Parathyroid adenoma (tissue), 2 donors: ENCODE results near the gene NGLY1.

Experiments used
- H2AFZ ChIP-seq: fragments of 300-600 bp; sonication (generic); one replicate; pipeline ENCODE4 v1.7.0; 2017; ENCODE audit warnings: antibody characterized with exemption, mild to moderate bottlenecking
- H3K27ac ChIP-seq: fragments of 300-600 bp; sonication (generic); one replicate; pipeline ENCODE4 v1.7.0; 2017
- H3K27me3 ChIP-seq: fragments of 300-600 bp; sonication (generic); one replicate; pipeline ENCODE4 v1.7.0; 2017; ENCODE audit warnings: low read length; ENCODE audit not compliant: control insufficient read depth, insufficient read depth
- H3K36me3 ChIP-seq: fragments of 300-600 bp; sonication (generic); one replicate; pipeline ENCODE4 v1.7.0; 2017; ENCODE audit warnings: low read length; ENCODE audit not compliant: control insufficient read depth, insufficient read depth
- H3K4me1 ChIP-seq: fragments of 300-600 bp; sonication (generic); one replicate; pipeline ENCODE4 v1.7.0; 2017; ENCODE audit warnings: control low read depth
- H3K4me2 ChIP-seq: fragments of 300-600 bp; sonication (generic); one replicate; pipeline ENCODE4 v1.7.0; 2017; ENCODE audit warnings: low read length
- H3K4me3 ChIP-seq: fragments of 300-600 bp; sonication (generic); one replicate; pipeline ENCODE4 v1.7.0; 2017; ENCODE audit warnings: low read depth, low read length
- H3K79me2 ChIP-seq: fragments of 300-600 bp; sonication (generic); one replicate; pipeline ENCODE4 v1.7.0; 2017; ENCODE audit warnings: control low read depth
- H3K9ac ChIP-seq: fragments of 300-600 bp; sonication (generic); one replicate; pipeline ENCODE4 v1.7.0; 2017; ENCODE audit warnings: mild to moderate bottlenecking
- H3K9me3 ChIP-seq: fragments of 300-600 bp; sonication (generic); one replicate; pipeline ENCODE4 v1.7.0; 2017; ENCODE audit warnings: low read length; ENCODE audit not compliant: control insufficient read depth
- TF ChIP-seq, protein P1 (sequence below): fragments of 300-600 bp; sonication (generic); IDR thresholded peaks from one replicate; pipeline ENCODE4 v1.7.0; 2017; ENCODE audit warnings: antibody characterized with exemption, mild to moderate bottlenecking
- donor health status: primary hyperparathyroidism.

Gene NGLY1

DNA sequence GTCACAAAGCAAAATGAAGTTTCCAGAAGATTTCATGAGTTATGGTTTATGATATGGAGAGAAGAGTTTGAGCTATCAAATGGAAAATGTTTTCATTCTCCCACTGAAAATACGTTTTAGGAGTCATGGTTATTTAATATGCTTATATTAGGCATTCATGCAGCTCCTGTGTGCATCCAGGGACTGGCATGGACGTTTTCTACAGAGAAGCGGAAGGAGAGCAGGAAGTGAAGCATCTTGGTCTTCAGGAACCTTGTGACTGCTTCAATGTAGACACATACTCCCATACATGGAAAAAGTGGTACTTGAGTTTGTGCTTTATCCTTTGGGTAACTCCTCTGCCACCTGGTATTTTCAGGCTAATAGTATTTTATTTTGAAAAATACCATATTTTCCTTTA is 75.2 kb downstream of the NGLY1 start:
- H3K9ac ChIP-seq = no peak overlapping the region
- no peak overlapping the region for H3K4me3 ChIP-seq
- H3K9me3 ChIP-seq = no peaks in the 10 kb centered on the region
- H3K36me3 ChIP-seq = no peaks in the 10 kb centered on the region
- no peak overlapping the region for H3K4me2 ChIP-seq
- H3K27ac ChIP-seq = no peak overlapping the region
- H3K27me3 ChIP-seq = no peaks in the 10 kb centered on the region
- no peak overlapping the region for H2AFZ ChIP-seq
- no peaks in the 10 kb centered on the region for H3K4me1 ChIP-seq
- TF ChIP-seq, protein P1, sequence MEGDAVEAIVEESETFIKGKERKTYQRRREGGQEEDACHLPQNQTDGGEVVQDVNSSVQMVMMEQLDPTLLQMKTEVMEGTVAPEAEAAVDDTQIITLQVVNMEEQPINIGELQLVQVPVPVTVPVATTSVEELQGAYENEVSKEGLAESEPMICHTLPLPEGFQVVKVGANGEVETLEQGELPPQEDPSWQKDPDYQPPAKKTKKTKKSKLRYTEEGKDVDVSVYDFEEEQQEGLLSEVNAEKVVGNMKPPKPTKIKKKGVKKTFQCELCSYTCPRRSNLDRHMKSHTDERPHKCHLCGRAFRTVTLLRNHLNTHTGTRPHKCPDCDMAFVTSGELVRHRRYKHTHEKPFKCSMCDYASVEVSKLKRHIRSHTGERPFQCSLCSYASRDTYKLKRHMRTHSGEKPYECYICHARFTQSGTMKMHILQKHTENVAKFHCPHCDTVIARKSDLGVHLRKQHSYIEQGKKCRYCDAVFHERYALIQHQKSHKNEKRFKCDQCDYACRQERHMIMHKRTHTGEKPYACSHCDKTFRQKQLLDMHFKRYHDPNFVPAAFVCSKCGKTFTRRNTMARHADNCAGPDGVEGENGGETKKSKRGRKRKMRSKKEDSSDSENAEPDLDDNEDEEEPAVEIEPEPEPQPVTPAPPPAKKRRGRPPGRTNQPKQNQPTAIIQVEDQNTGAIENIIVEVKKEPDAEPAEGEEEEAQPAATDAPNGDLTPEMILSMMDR = no peak
- no peaks in the 10 kb centered on the region for H3K79me2 ChIP-seq

DNA sequence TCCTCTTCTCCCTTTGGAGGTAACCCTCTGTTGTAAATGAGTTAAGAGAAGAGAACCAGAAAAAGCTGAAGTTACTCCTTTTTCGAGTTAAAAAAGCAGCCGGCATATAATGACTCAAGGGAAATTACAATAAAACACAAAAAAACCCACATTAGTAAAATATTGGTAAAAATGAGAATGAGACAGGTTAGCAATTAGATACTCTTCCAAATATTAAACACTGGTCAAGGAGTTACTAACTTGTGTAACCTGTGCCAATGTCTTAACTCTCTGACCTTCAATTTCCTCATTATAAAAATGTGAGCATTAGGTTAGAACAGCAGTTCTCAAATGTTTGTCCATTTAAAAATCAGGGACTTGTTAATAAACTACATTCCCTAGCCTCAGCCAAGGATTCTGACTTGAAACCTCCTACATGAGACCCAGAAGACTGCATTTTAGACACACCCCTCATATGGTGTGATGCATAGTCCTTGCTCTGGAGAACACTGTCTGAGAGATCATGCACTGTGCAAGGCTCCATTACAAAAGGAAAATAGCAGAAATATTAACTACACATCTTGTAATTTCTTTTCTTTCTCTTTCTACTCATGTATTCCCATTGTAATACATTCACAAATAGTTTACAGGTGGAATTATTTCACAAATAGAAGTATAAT is 75.8 kb downstream of the NGLY1 start:
- TF ChIP-seq, protein P1 = no peak
- no peaks in the 10 kb centered on the region for H3K36me3 ChIP-seq
- no peak overlapping the region for H3K27ac ChIP-seq
- no peaks in the 10 kb centered on the region for H3K9me3 ChIP-seq
- H2AFZ ChIP-seq = no peak overlapping the region
- no peak overlapping the region for H3K9ac ChIP-seq
- no peaks in the 10 kb centered on the region for H3K27me3 ChIP-seq
- H3K79me2 ChIP-seq = no peaks in the 10 kb centered on the region
- H3K4me2 ChIP-seq = no peak overlapping the region
- H3K4me3 ChIP-seq = no peak overlapping the region
- no peaks in the 10 kb centered on the region for H3K4me1 ChIP-seq

DNA sequence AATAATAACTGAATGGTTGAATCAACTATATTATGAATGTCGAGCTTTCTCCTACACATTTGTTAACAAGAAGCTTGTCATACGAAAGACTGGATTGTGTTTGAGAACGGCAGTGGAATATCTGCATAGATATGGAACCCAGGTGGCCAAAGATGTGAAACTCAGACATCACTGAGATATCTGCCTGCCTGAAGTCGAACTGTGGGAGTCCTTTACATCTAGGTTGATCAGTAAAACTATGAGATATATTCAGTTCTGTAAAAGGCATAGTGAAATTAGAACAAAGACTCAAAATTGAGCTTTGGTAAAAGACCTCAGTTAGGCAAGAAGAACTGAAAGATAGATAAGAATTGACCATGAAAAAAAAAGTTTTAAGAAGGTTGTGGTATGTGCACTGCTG is 77.0 kb downstream of the NGLY1 start:
- TF ChIP-seq, protein P1 = no peak
- no peaks in the 10 kb centered on the region for H3K36me3 ChIP-seq
- H3K9me3 ChIP-seq = no peaks in the 10 kb centered on the region

DNA sequence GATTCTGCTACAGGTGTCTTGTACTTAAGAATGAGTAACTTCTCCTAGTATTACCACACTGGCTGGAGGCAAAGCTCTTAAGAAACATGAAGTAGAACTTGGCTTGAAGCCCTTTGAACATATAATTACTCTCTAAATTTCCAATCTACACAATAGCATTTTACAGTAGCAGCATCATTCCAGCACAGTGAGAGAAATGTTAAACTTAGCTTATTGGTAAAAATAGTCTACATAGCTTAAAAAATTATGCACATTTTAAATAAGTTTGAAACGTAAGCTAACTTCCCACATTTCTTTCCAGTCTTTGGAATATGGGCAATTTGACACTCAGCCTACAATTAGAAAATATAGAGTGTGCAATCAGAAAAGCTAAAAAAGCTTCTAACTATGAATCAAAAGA is 85.7 kb downstream of the NGLY1 start:
- Histone ChIP-seq H3K27ac (no peak overlapping the region), H3K79me2 (no peaks in the 10 kb centered on the region), H2AFZ (no peak overlapping the region), H3K27me3 (no peaks in the 10 kb centered on the region), H3K4me3 (no peak overlapping the region), H3K4me2 (no peak overlapping the region), H3K36me3 (no peaks in the 10 kb centered on the region), H3K9ac (no peak overlapping the region), H3K9me3 (no peaks in the 10 kb centered on the region), H3K4me1 (no peaks in the 10 kb centered on the region)
- TF ChIP-seq, protein P1 = no peak

More for the DNA sequence above, 77.0 kb downstream of the NGLY1 start:
- Histone ChIP-seq H3K4me1 (no peaks in the 10 kb centered on the region), H3K9ac (no peak overlapping the region), H3K4me2 (no peak overlapping the region), H3K27me3 (no peaks in the 10 kb centered on the region), H3K4me3 (no peak overlapping the region), H3K79me2 (no peaks in the 10 kb centered on the region), H3K27ac (no peak overlapping the region), H2AFZ (no peak overlapping the region)
